Measurements from ENCODE around the gene PHLDB1.

GRCh38 chr11:118612378-118612777 lies 5.0 kb downstream of the PHLDB1 start:
- TF ChIP-seq, protein P1, sequence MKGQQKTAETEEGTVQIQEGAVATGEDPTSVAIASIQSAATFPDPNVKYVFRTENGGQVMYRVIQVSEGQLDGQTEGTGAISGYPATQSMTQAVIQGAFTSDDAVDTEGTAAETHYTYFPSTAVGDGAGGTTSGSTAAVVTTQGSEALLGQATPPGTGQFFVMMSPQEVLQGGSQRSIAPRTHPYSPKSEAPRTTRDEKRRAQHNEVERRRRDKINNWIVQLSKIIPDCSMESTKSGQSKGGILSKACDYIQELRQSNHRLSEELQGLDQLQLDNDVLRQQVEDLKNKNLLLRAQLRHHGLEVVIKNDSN (IDR thresholded peaks at IDR 0.05), result no peak
- no peak for TF ChIP-seq TAF1 (IDR thresholded peaks at IDR 0.05; ENCODE audit: low read depth)
- no peak for TF ChIP-seq EGR1 (IDR thresholded peaks at IDR 0.05)
- no peak for TF ChIP-seq RAD21 (IDR thresholded peaks at IDR 0.05; ENCODE audit: low read depth)
- no peak for TF ChIP-seq REST (IDR thresholded peaks at IDR 0.05; ENCODE audit: low read depth)
- TF ChIP-seq YY1 (IDR thresholded peaks at IDR 0.05; ENCODE audit: low read depth), result no peak
- TF ChIP-seq EP300 (IDR thresholded peaks at IDR 0.05; ENCODE audit: borderline replicate concordance), result no peak
- no peak for TF ChIP-seq NFIC (IDR thresholded peaks at IDR 0.05)
- TF ChIP-seq TEAD4 (IDR thresholded peaks at IDR 0.05), result no peak
- TF ChIP-seq CREB1 (IDR thresholded peaks at IDR 0.05; ENCODE audit: low read depth), result no peak
- TF ChIP-seq TCF12 (IDR thresholded peaks at IDR 0.05; ENCODE audit: low read depth), result no peak
- no peak for TF ChIP-seq CEBPB (IDR thresholded peaks at IDR 0.05)
- TF ChIP-seq FOXM1 (IDR thresholded peaks at IDR 0.05; ENCODE audit: borderline replicate concordance, low read depth), result no peak
